Stimulated activated CD4-positive, alpha-beta T cell treated with anti-CD3 and anti-CD28 coated beads, Interleukin-4, amount 100 ng/mL, for 4 hours (primary cell): ENCODE measurements around the gene C22orf42.
"Not testable (repeated sequence)": the region's sequence is repeated elsewhere in the genome, so short reads cannot be mapped to it uniquely, and the experiment has no call there.

ENCODE experiments used
- DNase-seq, 2 experiments: peaks; one replicate each; pipeline ENCODE4 v3.0.0-alpha.2; 2020

C22orf42 gene

GRCh38 chr22:32183625-32184024, 24.5 kb upstream of the C22orf42 start:
- DNase-seq, result no peak

- no peak for DNase-seq
Measured at GRCh38 chr22:32181043-32181442, 21.9 kb upstream of the C22orf42 start.

GRCh38 chr22:32177221-32177765, 18.2 kb upstream of the C22orf42 start:
- DNase-seq, result no peak

- DNase-seq, result no peak
Measured at GRCh38 chr22:32175683-32176644, 16.9 kb upstream of the C22orf42 start.

- DNase-seq, result no peak
Measured at GRCh38 chr22:32175115-32175514, 16.0 kb upstream of the C22orf42 start.

- DNase-seq, result no peak
Measured at GRCh38 chr22:32165681-32166080, 6.6 kb upstream of the C22orf42 start.

- no peak for DNase-seq
Measured at GRCh38 chr22:32164075-32164860, 5.2 kb upstream of the C22orf42 start.

- DNase-seq, result not testable (repeated sequence)
Measured at GRCh38 chr22:32160411-32160810, 1.3 kb upstream of the C22orf42 start.

- DNase-seq, result not testable (repeated sequence)
Measured at GRCh38 chr22:32157632-32158031, 1.5 kb downstream of the C22orf42 start.

GRCh38 chr22:32154727-32155126, 4.4 kb downstream of the C22orf42 start:
- DNase-seq, result not testable (repeated sequence)

GRCh38 chr22:32151641-32152040, 7.5 kb downstream of the C22orf42 start:
- not testable (repeated sequence) for DNase-seq

GRCh38 chr22:32150647-32151046, 8.5 kb downstream of the C22orf42 start:
- not testable (repeated sequence) for DNase-seq

GRCh38 chr22:32148372-32148771, 10.7 kb downstream of the C22orf42 start:
- DNase-seq, result not testable (repeated sequence)

GRCh38 chr22:32147128-32147527, 12.0 kb downstream of the C22orf42 start:
- not testable (repeated sequence) for DNase-seq

- DNase-seq, result no peak
Measured at GRCh38 chr22:32144496-32145274, 14.4 kb downstream of the C22orf42 start.

- DNase-seq, result peak in 1 of 2 experiments; percentile 32
Measured at GRCh38 chr22:32142600-32142999, 16.5 kb downstream of the C22orf42 start.

- not testable (repeated sequence) for DNase-seq
Measured at GRCh38 chr22:32140688-32141087, 18.4 kb downstream of the C22orf42 start.

GRCh38 chr22:32138576-32138975, 20.5 kb downstream of the C22orf42 start:
- not testable (repeated sequence) for DNase-seq

GRCh38 chr22:32137731-32138324, 21.3 kb downstream of the C22orf42 start:
- peak; percentile 26 to 76 for DNase-seq

GRCh38 chr22:32136881-32137280, 22.2 kb downstream of the C22orf42 start:
- not testable (repeated sequence) for DNase-seq

- DNase-seq, result not testable (repeated sequence)
Measured at GRCh38 chr22:32135958-32136357, 23.1 kb downstream of the C22orf42 start.

GRCh38 chr22:32134796-32135195, 24.3 kb downstream of the C22orf42 start:
- not testable (repeated sequence) for DNase-seq
